GM12878 (cell line): ENCODE results near the gene DGKB. TPM values are rescaled to one million over a fixed set of nuclear protein-coding genes. Genes with fewer than 3 reads are reported as not detected.

Source experiments
- ATAC-seq: fragments of 200-7000 bp; cut with Tn5 transposase; 3 replicates; pipeline ENCODE4 v1.9.1; 2020; ENCODE audit warnings: mild to moderate bottlenecking, moderate library complexity
- BruUV-seq: library from RNA; stranded (reverse); fragments of 400-500 nt; replicated peaks from 2 replicates; lab custom pipeline; 2021; lab: Mats Ljungman, UMichigan
- CTCF ChIA-PET: fragments of 300-600 bp; sonication (Branson Sonifier 250); formaldehyde crosslinking; extraction: SDS; loops from one replicate; lab custom pipeline; 2021; ENCODE audit warnings: inconsistent platforms; lab: Yijun Ruan, JAX
- POLR2A ChIA-PET: fragments of 350-600 bp; formaldehyde crosslinking; extraction: SDS; loops from one replicate; lab custom pipeline; 2021; ENCODE audit warnings: inconsistent platforms; lab: Charles Lee
- RAD21 ChIA-PET: fragments of 300-600 bp; sonication (Branson Sonifier 250); formaldehyde crosslinking; loops from one replicate; lab custom pipeline; 2023; ENCODE audit warnings: antibody characterized with exemption; ENCODE audit not compliant: unreplicated experiment; lab: Charles Lee
- SMC1A ChIA-PET: fragments of 300-600 bp; sonication (Branson Sonifier 250); formaldehyde crosslinking; loops from one replicate; lab custom pipeline; 2023; ENCODE audit not compliant: unreplicated experiment, uncharacterized antibody; lab: Charles Lee
- DNase-seq: peaks from one replicate; pipeline ENCODE4 v3.0.0-alpha.2; 2011; ENCODE audit warnings: low read depth, low spot score
- FAIRE-seq: peaks from 3 replicates; lab custom pipeline; 2011; peaks lifted over from hg19 to GRCh38; lab: Jason Lieb, UNC
- H2AFZ ChIP-seq: 2 replicates; pipeline ENCODE4 v1.6.0; 2011; ENCODE audit warnings: low read depth, low read length, control low read depth; ENCODE audit not compliant: control insufficient read depth
- H3K27ac ChIP-seq: 2 replicates; pipeline ENCODE4 v1.5.1; 2011; ENCODE audit warnings: control low read depth; ENCODE audit not compliant: control insufficient read depth, insufficient read depth
- H3K27me3 ChIP-seq, 2 experiments: replicated peaks in 1 of 2; 2 replicates each; pipeline versions ENCODE4 v1.6.0 to v1.6.1; 2011; ENCODE audit warnings: low read length in 1 of 2; ENCODE audit not compliant: control insufficient read depth in 2 of 2, insufficient read depth in 2 of 2
- H3K36me3 ChIP-seq, 2 experiments: 2 replicates each; pipeline ENCODE4 v1.5.1; 2011; ENCODE audit warnings: low read length in 1 of 2; ENCODE audit not compliant: control insufficient read depth in 2 of 2, insufficient read depth in 2 of 2
- H3K4me1 ChIP-seq: 2 replicates; pipeline ENCODE4 v1.6.1; 2011; ENCODE audit warnings: mild to moderate bottlenecking, low read length, moderate library complexity, mixed read lengths; ENCODE audit not compliant: control insufficient read depth, insufficient read depth
- H3K4me2 ChIP-seq: 2 replicates; pipeline ENCODE4 v1.6.0; 2011; ENCODE audit warnings: control low read depth; ENCODE audit not compliant: control insufficient read depth, insufficient read depth
- H3K4me3 ChIP-seq: fragments of 200-600 bp; sonication (generic); 2 replicates; pipeline ENCODE4 v1.5.1; 2016
- H3K79me2 ChIP-seq: 2 replicates; pipeline ENCODE4 v1.6.0; 2011; ENCODE audit warnings: low read length; ENCODE audit not compliant: control insufficient read depth, insufficient read depth
- H3K9ac ChIP-seq: 2 replicates; pipeline ENCODE4 v1.8.0; 2011; ENCODE audit warnings: low read length, control low read depth, mixed read lengths; ENCODE audit not compliant: control insufficient read depth, insufficient read depth
- H3K9me3 ChIP-seq: replicated peaks from 3 replicates; pipeline ENCODE4 v1.5.1; 2011; ENCODE audit warnings: mild to moderate bottlenecking, low read length; ENCODE audit not compliant: control insufficient read depth, insufficient read depth
- H4K20me1 ChIP-seq: 2 replicates; pipeline ENCODE4 v1.6.0; 2011; ENCODE audit not compliant: control insufficient read depth, insufficient read depth
- CHD2 ChIP-seq: IDR thresholded peaks from 2 replicates; pipeline ENCODE4 v1.6.1; 2011; ENCODE audit warnings: low read depth, low read length, improper control_type of control experiment, borderline replicate concordance
- FOS ChIP-seq: IDR thresholded peaks from 3 replicates; pipeline ENCODE4 v1.6.1; 2011; ENCODE audit warnings: borderline replicate concordance; ENCODE audit not compliant: insufficient read length; ENCODE audit errors: extremely low read depth
- NBN ChIP-seq: fragments of 450-650 bp; IDR thresholded peaks from 2 replicates; pipeline ENCODE4 v1.6.1; 2016
- NR2C2 ChIP-seq: IDR thresholded peaks from 2 replicates; pipeline ENCODE4 v1.6.1; 2011; ENCODE audit warnings: borderline replicate concordance, low read depth; ENCODE audit not compliant: control insufficient read depth, insufficient read length
- SIN3A ChIP-seq: IDR thresholded peaks from 2 replicates; pipeline ENCODE4 v1.6.1; 2012; ENCODE audit warnings: low read depth, low read length, improper control_type of control experiment
- SMAD5 ChIP-seq: IDR thresholded peaks from 2 replicates; pipeline ENCODE4 v1.6.1; 2016; ENCODE audit warnings: antibody characterized with exemption, low read depth
- STAT1 ChIP-seq: fragments of 450-650 bp; conservative IDR thresholded peaks from 2 replicates; pipeline ENCODE4 v1.6.1; 2014; ENCODE audit warnings: antibody characterized with exemption, mild to moderate bottlenecking
- ZBED1 ChIP-seq: IDR thresholded peaks from 2 replicates; pipeline ENCODE4 v1.6.1; 2016; ENCODE audit warnings: borderline replicate concordance
- ZNF384 ChIP-seq: IDR thresholded peaks from 2 replicates; pipeline ENCODE4 v1.6.1; 2012; ENCODE audit warnings: low read depth, mild to moderate bottlenecking, low read length, improper control_type of control experiment, borderline replicate concordance
- WGBS: methylation state at CpG from one replicate; pipeline ENCODE4 v1.1.6; 2016; ENCODE audit warnings: low lambda C conversion rate; ENCODE audit not compliant: insufficient replicate concordance, insufficient coverage; ENCODE audit errors: missing lambda C conversion rate; 5-methylcytosine and 5-hydroxymethylcytosine counted together
- in situ Hi-C: fragments of 300-500 bp; cut with MboI; formaldehyde crosslinking; loops from 9 replicates; pipeline ENCODE4 v1.14.3; 2018; ENCODE audit warnings: mixed read lengths
- intact Hi-C: fragments of 100-400 bp; cut with micrococcal nuclease; formaldehyde crosslinking; loops from one replicate; pipeline ENCODE4 v1.14.2; 2022; ENCODE audit not compliant: unreplicated experiment
- polyA plus RNA-seq, 11 experiments: library from polyadenylated mRNA; depleted of rRNA in 4 of 11; unstranded in 6 of 11; stranded (reverse) in 5 of 11; fragments of >200 nt; fragmentation: Nextera tagmentation in 4 of 11; fragmentation: Illumina TruSeq in 1 of 11; extraction: Ambion mirVana in 4 of 11; extraction: Trizol in 1 of 11; gene quantifications; 1 replicate in 1 of 11; 2 replicates in 10 of 11; pipeline versions ENCODE4 v1.2.1 to v1.2.3, GENCODE V29; 2011 to 2016; ENCODE audit warnings: inconsistent platforms in 2 of 11, missing spikeins in 2 of 11, low read depth in 1 of 11
- total RNA-seq, 4 experiments: library from RNA; depleted of rRNA in 3 of 4; stranded (reverse); fragments of >200 nt in 3 of 4; fragmentation: Illumina TruSeq in 1 of 4; extraction: Trizol in 1 of 4; gene quantifications; 2 replicates each; pipeline versions ENCODE4 v1.2.1 to v1.2.3, GENCODE V29; 2013 to 2021
- TF ChIP-seq, protein P1 (sequence below): fragments of 450-650 bp; formaldehyde crosslinking; IDR thresholded peaks from 2 replicates; pipeline ENCODE4 v1.5.0; 2022; ENCODE audit warnings: mild to moderate bottlenecking, missing genetic modification characterization
- TF ChIP-seq, protein P2 (sequence below): fragments of 450-650 bp; conservative IDR thresholded peaks from 2 replicates; pipeline ENCODE4 v1.6.1; 2017; ENCODE audit warnings: mild to moderate bottlenecking, moderate library complexity
- TF ChIP-seq, protein P3 (sequence below): fragments of 450-650 bp; formaldehyde crosslinking; IDR thresholded peaks from 2 replicates; pipeline ENCODE4 v1.4.0; 2022; ENCODE audit warnings: mild to moderate bottlenecking, moderate library complexity

Gene DGKB
- total and polyA plus RNA-seq, 10 of the 15 experiments (the other 5 are each of a cell fraction or from before 2014, with no cell fraction given): 0.02 to 0.10 (median 0.04) TPM; not detected in 6

DNA sequence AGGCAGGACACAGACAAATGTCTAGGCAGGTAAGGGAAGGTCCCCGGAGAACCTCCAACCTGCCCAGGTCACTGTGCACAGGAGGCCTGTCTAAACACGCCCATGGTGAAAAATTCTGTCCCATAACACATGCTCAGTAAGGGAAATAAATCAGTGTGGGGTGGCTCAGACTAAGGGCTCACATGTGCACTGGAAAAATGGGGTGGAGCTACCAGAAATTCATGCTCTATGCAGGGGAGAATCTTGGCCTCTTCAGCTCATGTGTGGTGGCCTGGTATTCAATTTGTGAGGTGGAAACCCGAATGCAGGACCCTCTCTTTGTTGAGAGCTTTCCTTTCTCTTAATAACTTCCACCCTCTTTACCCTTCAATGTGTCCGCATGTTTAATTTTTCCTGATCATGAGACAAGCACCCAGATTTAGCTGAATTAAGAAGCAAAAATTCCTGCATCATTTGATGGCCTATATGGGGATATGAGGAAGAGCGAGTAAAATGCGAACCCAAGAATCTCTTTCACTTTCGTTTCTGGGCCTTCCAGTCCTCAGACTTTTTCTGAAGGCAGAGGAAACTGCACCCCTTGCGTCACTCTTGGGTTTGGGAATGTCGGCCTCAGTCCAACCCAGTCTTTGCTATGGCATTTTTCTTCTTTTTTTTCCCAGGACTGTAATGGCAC, 163.2 kb downstream of the DGKB start (continued):
- TF ChIP-seq, protein P1, sequence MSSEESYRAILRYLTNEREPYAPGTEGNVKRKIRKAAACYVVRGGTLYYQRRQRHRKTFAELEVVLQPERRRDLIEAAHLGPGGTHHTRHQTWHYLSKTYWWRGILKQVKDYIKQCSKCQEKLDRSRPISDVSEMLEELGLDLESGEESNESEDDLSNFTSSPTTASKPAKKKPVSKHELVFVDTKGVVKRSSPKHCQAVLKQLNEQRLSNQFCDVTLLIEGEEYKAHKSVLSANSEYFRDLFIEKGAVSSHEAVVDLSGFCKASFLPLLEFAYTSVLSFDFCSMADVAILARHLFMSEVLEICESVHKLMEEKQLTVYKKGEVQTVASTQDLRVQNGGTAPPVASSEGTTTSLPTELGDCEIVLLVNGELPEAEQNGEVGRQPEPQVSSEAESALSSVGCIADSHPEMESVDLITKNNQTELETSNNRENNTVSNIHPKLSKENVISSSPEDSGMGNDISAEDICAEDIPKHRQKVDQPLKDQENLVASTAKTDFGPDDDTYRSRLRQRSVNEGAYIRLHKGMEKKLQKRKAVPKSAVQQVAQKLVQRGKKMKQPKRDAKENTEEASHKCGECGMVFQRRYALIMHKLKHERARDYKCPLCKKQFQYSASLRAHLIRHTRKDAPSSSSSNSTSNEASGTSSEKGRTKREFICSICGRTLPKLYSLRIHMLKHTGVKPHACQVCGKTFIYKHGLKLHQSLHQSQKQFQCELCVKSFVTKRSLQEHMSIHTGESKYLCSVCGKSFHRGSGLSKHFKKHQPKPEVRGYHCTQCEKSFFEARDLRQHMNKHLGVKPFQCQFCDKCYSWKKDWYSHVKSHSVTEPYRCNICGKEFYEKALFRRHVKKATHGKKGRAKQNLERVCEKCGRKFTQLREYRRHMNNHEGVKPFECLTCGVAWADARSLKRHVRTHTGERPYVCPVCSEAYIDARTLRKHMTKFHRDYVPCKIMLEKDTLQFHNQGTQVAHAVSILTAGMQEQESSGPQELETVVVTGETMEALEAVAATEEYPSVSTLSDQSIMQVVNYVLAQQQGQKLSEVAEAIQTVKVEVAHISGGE (CRISPR knock-in tag): no peak

DNA sequence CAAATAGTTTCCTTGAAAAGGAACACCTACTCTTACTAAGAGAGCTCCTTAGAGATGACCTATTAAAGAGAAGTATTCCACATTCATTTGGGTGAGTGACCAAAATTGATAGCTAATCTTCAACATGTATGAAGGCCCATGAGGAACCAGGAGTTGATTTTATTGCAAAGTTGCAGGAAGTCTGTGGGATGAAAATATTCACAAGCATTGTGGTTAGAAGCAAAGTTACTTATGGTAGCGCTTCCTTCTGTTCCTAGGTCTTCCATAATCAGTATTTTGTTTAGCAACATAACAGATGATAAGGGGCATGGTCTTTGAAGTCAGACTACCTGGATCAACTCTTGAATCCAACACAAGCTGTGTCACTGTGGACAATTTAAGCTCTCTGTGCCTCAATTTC, 164.5 kb downstream of the DGKB start:
- ChIA-PET POLR2A (no interaction called here), SMC1A (no interaction called here), CTCF (interaction anchor here (1.2 kb wide), 1 partner anchor 25 kb away, joined by 3 read pairs; no protein-coding TSS in a partner anchor), RAD21 (no interaction called here)
- H3K27ac ChIP-seq: no peak overlapping the region
- H3K9me3 ChIP-seq: no peaks in the 10 kb centered on the region; the same call in 1 of the 3 replicates
- no peak overlapping the region for H3K4me3 ChIP-seq
- WGBS: 0% methylated on average over 1 of the region's 1 CpG
- H3K36me3 ChIP-seq: no peaks in the 10 kb centered on the region
- TF ChIP-seq SMAD5 (no peak), STAT1 (no peak), FOS (no peak), CHD2 (no peak), SIN3A (no peak), ZNF384 (no peak), ZBED1 (no peak), NR2C2 (no peak), NBN (no peak)
- TF ChIP-seq, protein P2, sequence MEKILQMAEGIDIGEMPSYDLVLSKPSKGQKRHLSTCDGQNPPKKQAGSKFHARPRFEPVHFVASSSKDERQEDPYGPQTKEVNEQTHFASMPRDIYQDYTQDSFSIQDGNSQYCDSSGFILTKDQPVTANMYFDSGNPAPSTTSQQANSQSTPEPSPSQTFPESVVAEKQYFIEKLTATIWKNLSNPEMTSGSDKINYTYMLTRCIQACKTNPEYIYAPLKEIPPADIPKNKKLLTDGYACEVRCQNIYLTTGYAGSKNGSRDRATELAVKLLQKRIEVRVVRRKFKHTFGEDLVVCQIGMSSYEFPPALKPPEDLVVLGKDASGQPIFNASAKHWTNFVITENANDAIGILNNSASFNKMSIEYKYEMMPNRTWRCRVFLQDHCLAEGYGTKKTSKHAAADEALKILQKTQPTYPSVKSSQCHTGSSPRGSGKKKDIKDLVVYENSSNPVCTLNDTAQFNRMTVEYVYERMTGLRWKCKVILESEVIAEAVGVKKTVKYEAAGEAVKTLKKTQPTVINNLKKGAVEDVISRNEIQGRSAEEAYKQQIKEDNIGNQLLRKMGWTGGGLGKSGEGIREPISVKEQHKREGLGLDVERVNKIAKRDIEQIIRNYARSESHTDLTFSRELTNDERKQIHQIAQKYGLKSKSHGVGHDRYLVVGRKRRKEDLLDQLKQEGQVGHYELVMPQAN: no peak
- TF ChIP-seq, protein P3, sequence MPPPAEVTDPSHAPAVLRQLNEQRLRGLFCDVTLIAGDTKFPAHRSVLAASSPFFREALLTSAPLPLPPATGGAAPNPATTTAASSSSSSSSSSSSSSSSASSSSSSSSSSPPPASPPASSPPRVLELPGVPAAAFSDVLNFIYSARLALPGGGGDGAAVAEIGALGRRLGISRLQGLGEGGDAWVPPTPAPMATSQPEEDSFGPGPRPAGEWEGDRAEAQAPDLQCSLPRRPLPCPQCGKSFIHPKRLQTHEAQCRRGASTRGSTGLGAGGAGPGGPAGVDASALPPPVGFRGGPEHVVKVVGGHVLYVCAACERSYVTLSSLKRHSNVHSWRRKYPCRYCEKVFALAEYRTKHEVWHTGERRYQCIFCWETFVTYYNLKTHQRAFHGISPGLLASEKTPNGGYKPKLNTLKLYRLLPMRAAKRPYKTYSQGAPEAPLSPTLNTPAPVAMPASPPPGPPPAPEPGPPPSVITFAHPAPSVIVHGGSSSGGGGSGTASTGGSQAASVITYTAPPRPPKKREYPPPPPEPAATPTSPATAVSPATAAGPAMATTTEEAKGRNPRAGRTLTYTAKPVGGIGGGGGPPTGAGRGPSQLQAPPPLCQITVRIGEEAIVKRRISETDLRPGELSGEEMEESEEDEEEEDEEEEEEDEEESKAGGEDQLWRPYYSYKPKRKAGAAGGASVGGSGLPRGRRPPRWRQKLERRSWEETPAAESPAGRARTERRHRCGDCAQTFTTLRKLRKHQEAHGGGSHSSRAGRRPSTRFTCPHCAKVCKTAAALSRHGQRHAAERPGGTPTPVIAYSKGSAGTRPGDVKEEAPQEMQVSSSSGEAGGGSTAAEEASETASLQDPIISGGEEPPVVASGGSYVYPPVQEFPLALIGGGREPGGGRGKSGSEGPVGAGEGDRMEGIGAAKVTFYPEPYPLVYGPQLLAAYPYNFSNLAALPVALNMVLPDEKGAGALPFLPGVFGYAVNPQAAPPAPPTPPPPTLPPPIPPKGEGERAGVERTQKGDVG: no peak
- no TSS peak for BruUV-seq
- ATAC-seq (no peak), DNase-seq (no peak), FAIRE-seq (no peak)
- no peaks in the 10 kb centered on the region for H3K4me1 ChIP-seq
- no peak overlapping the region for H3K4me2 ChIP-seq
- no peaks in the 10 kb centered on the region for H4K20me1 ChIP-seq
- no peak overlapping the region for H2AFZ ChIP-seq
- H3K79me2 ChIP-seq: no peaks in the 10 kb centered on the region
- intact Hi-C loops (no loop called here), in situ Hi-C loops (no loop called here)
- H3K9ac ChIP-seq: no peak overlapping the region
- no peaks in the 10 kb centered on the region for H3K27me3 ChIP-seq
